Measurements from ENCODE around the gene DGCR2. TPM values are rescaled to one million over a fixed set of nuclear protein-coding genes. Genes with fewer than 3 reads are reported as not detected.
"Not testable (repeated sequence)": the region's sequence is repeated elsewhere in the genome, so short reads cannot be mapped to it uniquely, and the experiment has no call there.

Gene DGCR2, protein sequence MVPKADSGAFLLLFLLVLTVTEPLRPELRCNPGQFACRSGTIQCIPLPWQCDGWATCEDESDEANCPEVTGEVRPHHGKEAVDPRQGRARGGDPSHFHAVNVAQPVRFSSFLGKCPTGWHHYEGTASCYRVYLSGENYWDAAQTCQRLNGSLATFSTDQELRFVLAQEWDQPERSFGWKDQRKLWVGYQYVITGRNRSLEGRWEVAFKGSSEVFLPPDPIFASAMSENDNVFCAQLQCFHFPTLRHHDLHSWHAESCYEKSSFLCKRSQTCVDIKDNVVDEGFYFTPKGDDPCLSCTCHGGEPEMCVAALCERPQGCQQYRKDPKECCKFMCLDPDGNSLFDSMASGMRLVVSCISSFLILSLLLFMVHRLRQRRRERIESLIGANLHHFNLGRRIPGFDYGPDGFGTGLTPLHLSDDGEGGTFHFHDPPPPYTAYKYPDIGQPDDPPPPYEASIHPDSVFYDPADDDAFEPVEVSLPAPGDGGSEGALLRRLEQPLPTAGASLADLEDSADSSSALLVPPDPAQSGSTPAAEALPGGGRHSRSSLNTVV
- total RNA-seq: 10 to 100 TPM; 38.7 to 39.0 TPM

- ChIA-PET POLR2A (interaction anchor here (2.1 kb wide), 1 partner anchor 22 kb away, joined by 7 read pairs; the partner anchor contains the start of gene ESS2), CTCF (interaction anchor here (0.7 to 1.4 kb wide), 2 partner anchors 11 to 23 kb away, joined by 4 to 6 read pairs; no protein-coding TSS in a partner anchor)
- no peaks in the 10 kb centered on the region for H3K9me3 Mint-ChIP-seq
- H3K4me3 Mint-ChIP-seq: peak within 1 kb of the TSS; percentile 85
- peak within 1 kb of the TSS; percentile 86 for H3K27ac Mint-ChIP-seq
- peaks cover 48% of the 10 kb centered on the region for H3K4me1 Mint-ChIP-seq
- no peaks in the 10 kb centered on the region for H3K27me3 Mint-ChIP-seq
- DNase-seq: peak; percentile 97
- H3K36me3 Mint-ChIP-seq (ENCODE audit: low read depth): peaks cover 3% of the 10 kb centered on the region
Observed at GRCh38 chr22:19122143-19122751, at the start of gene DGCR2. Gene DGCR2, minus strand, starts transcription at chr22:19122412. Its CDS starts 206 bp downstream, at chr22:19122206.

GRCh38 chr22:19169947-19170318 is 47.7 kb upstream of the DGCR2 start:
- Mint-ChIP-seq H3K27me3 (peaks cover 44% of the 10 kb centered on the region), H3K36me3 (ENCODE audit: low read depth) (peaks cover 3% of the 10 kb centered on the region), H3K4me1 (peaks cover 43% of the 10 kb centered on the region), H3K4me3 (peak overlapping the region; percentile 90), H3K27ac (peak overlapping the region; percentile 92), H3K9me3 (no peaks in the 10 kb centered on the region)
- ChIA-PET CTCF (interaction anchor here (2.1 kb wide), 1 partner anchor 25 kb away, joined by 8 read pairs; the partner anchor contains the start of gene ESS2), POLR2A (no interaction called here)
- DNase-seq: no peak

GRCh38 chr22:19169002-19169946 is 47.1 kb upstream of the DGCR2 start:
- H3K4me1 Mint-ChIP-seq: peaks cover 41% of the 10 kb centered on the region
- H3K27ac Mint-ChIP-seq: no peak overlapping the region
- H3K4me3 Mint-ChIP-seq: peak overlapping the region; percentile 56
- POLR2A ChIA-PET: no interaction called here
- CTCF ChIA-PET: interaction anchor here (2.1 kb wide), 1 partner anchor 24 kb away, joined by 8 read pairs; the partner anchor contains the start of gene ESS2
- no peak for DNase-seq
- peaks cover 44% of the 10 kb centered on the region for H3K27me3 Mint-ChIP-seq
- no peaks in the 10 kb centered on the region for H3K9me3 Mint-ChIP-seq
- peaks cover 3% of the 10 kb centered on the region for H3K36me3 Mint-ChIP-seq (ENCODE audit: low read depth)

DNA sequence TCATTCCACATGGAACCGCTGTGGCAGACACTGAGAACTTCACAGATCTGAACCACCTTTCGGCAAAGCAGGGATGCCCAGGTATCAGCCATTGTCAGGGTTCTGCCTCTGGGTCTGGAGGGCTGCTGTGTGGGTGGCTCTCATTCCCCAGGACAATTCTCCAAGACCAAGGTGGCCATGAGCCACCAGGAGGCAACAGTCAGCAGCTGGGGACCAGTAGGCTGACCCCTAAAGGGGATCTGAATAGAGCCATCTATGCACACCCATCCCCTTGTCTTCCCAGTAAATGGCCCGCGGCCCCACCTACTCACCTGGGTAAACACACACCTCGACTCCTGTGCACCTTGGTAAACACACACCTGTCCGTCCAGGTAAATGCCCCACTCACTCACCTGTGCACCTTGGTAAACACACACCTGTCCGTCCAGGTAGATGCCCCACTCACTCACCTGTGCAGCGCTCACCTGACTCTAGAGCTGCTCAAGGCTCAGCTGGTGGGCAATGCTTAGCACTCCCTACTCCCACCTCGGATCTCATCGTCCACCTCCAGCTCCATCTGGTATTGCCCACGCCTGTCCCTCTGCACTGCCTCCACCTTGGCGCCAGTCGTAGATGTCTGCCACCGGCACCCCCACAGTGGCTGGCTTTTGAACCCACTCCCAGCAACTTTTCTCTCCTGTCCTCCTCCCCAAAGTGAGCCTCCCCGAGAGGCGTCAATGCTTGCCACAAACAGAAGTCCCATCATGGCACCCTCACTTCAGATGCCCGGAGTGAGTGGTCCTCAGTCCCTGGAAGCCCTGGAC is 46.1 kb upstream of the DGCR2 start:
- no peak overlapping the region for H3K4me3 Mint-ChIP-seq
- H3K27me3 Mint-ChIP-seq: peaks cover 44% of the 10 kb centered on the region
- H3K36me3 Mint-ChIP-seq (ENCODE audit: low read depth): peaks cover 3% of the 10 kb centered on the region
- no peak overlapping the region for H3K27ac Mint-ChIP-seq
- ChIA-PET CTCF (interaction anchor here (2.1 kb wide), 1 partner anchor 23 kb away, joined by 8 read pairs; the partner anchor contains the start of gene ESS2), POLR2A (no interaction called here)
- no peaks in the 10 kb centered on the region for H3K9me3 Mint-ChIP-seq
- H3K4me1 Mint-ChIP-seq: peaks cover 35% of the 10 kb centered on the region
- DNase-seq: no peak

GRCh38 chr22:19167106-19167869 is 45.1 kb upstream of the DGCR2 start:
- H3K4me1 Mint-ChIP-seq: peaks cover 25% of the 10 kb centered on the region
- no peak for DNase-seq
- H3K9me3 Mint-ChIP-seq: no peaks in the 10 kb centered on the region
- H3K27me3 Mint-ChIP-seq: peaks cover 44% of the 10 kb centered on the region
- peaks cover 2% of the 10 kb centered on the region for H3K36me3 Mint-ChIP-seq (ENCODE audit: low read depth)
- CTCF ChIA-PET: no interaction called here
- no peak overlapping the region for H3K27ac Mint-ChIP-seq
- POLR2A ChIA-PET: no interaction called here
- no peak overlapping the region for H3K4me3 Mint-ChIP-seq

- Mint-ChIP-seq H3K27me3 (peaks cover 44% of the 10 kb centered on the region), H3K36me3 (ENCODE audit: low read depth) (no peaks in the 10 kb centered on the region), H3K4me1 (peaks cover 22% of the 10 kb centered on the region), H3K9me3 (no peaks in the 10 kb centered on the region), H3K27ac (no peak overlapping the region), H3K4me3 (no peak overlapping the region)
- no peak for DNase-seq
- POLR2A ChIA-PET: no interaction called here
- CTCF ChIA-PET: no interaction called here
Observed at GRCh38 chr22:19166421-19166820, 44.2 kb upstream of the DGCR2 start.

GRCh38 chr22:19164425-19164824 is 42.2 kb upstream of the DGCR2 start:
- no peaks in the 10 kb centered on the region for H3K9me3 Mint-ChIP-seq
- no peak for DNase-seq
- no peak overlapping the region for H3K4me3 Mint-ChIP-seq
- H3K27me3 Mint-ChIP-seq: peaks cover 28% of the 10 kb centered on the region
- no peak overlapping the region for H3K27ac Mint-ChIP-seq
- ChIA-PET POLR2A (no interaction called here), CTCF (no interaction called here)
- H3K36me3 Mint-ChIP-seq (ENCODE audit: low read depth): no peaks in the 10 kb centered on the region
- H3K4me1 Mint-ChIP-seq: peaks cover 8% of the 10 kb centered on the region

DNA sequence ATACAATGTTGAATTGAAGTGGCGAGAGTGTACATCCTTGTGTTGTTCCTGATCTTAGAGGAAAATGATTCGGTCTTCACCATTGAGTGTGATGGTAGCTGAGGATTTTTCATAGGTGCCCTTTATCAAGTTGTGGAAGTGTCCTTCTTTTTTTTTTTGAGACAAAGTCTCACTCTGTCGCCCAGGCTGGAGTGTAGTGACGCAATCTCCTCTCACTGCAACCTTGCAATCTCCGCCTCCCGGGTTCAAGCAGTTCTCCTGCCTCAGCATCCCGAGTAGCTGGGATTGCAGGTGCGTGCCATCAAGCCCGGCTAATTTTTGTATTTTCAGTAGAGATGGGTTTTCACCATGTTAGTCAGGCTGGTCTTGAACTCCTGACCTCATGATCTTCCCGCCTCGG is 36.4 kb upstream of the DGCR2 start:
- H3K27me3 Mint-ChIP-seq; H3K9me3 Mint-ChIP-seq; DNase-seq; POLR2A ChIA-PET; H3K36me3 Mint-ChIP-seq (ENCODE audit: low read depth); H3K27ac Mint-ChIP-seq; H3K4me1 Mint-ChIP-seq; H3K4me3 Mint-ChIP-seq: not testable (repeated sequence)
- CTCF ChIA-PET: interaction anchor here (0.6 kb wide), 1 partner anchor 25 kb away, joined by 3 read pairs; no protein-coding TSS in a partner anchor

- H3K36me3 Mint-ChIP-seq (ENCODE audit: low read depth); H3K9me3 Mint-ChIP-seq; H3K27ac Mint-ChIP-seq; POLR2A ChIA-PET; DNase-seq; H3K4me3 Mint-ChIP-seq; CTCF ChIA-PET; H3K4me1 Mint-ChIP-seq: not testable (repeated sequence)
- H3K27me3 Mint-ChIP-seq: peaks cover 23% of the 10 kb centered on the region
Observed at GRCh38 chr22:19156109-19156508, 33.9 kb upstream of the DGCR2 start.

DNA sequence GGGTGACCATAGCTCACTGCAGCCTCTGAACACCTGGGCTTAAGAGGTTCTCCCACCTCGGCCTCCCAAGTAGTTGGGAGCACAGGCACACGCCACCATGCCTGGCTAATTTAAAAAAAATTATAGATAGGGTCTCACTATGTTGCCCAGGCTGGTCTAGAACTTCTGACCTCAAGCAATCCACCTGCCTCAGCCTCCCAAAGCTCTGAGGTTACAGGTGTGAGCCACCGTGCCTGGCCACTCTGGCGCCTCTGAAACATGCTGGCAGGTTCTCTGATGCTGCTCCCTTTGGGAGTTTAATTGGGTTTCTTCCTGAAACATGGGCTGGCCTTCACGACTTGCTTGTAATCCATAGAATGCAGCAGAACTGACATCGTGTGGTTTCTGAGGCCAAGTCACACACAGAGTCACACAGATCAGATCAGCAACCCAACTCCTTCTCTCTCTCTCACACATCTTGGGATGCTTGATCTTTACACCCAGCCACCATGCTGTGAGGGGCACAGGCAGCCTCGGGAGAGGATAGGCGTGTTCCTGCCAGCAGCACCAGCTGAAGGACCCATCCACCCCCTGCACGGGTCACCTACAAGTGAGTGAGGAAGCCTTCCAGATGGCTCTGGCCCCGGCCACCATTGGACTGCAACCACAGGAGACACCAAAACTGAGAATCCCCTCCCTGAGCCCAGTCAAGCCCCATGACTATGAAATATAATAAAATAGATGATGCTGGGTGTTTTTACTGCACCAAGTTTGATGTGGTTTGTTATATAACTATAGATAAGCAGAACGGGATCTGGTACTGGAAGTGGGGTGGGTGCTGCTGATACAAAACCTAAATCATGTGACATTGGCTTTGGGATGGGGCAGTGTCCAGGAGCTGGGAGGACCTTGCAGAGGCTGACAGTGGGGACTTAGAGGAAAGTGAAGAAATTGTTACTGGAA is 31.0 kb upstream of the DGCR2 start:
- POLR2A ChIA-PET: no interaction called here
- Mint-ChIP-seq H3K36me3 (ENCODE audit: low read depth) (peaks cover 4% of the 10 kb centered on the region), H3K9me3 (no peaks in the 10 kb centered on the region), H3K4me1 (peaks cover 9% of the 10 kb centered on the region), H3K27ac (no peak overlapping the region), H3K27me3 (peaks cover 36% of the 10 kb centered on the region), H3K4me3 (no peak overlapping the region)
- CTCF ChIA-PET: no interaction called here
- no peak for DNase-seq
